Endothelial cell of umbilical vein (primary cell): ENCODE measurements around the gene MYBPHL. TPM values are rescaled to one million over a fixed set of nuclear protein-coding genes. Genes with fewer than 3 reads are reported as not detected.
A peak's percentile ranks its signal among the peaks of the same experiment; 100 is the strongest.

Experiments
- BruUV-seq: library from RNA; stranded (reverse); fragments of 400-500 nt; replicated peaks from 2 replicates; lab custom pipeline; 2021; lab: Mats Ljungman, UMichigan
- CTCF ChIA-PET: fragments of 300-600, 350-600 bp; sonication (Branson Sonifier 250); formaldehyde crosslinking; loops from one replicate; lab custom pipeline; 2021; ENCODE audit warnings: antibody characterized with exemption, inconsistent platforms; lab: Charles Lee
- POLR2A ChIA-PET: fragments of 300-600, 350-600 bp; sonication (Branson Sonifier 250); formaldehyde crosslinking; loops from one replicate; lab custom pipeline; 2021; ENCODE audit warnings: antibody characterized with exemption, inconsistent platforms; lab: Charles Lee
- DNase-seq: peaks from one replicate; pipeline ENCODE4 v3.0.0-alpha.2; 2011; ENCODE audit warnings: low read depth, low spot score
- FAIRE-seq: peaks from 2 replicates; lab custom pipeline; 2011; peaks lifted over from hg19 to GRCh38; lab: Jason Lieb, UNC
- H2AFZ ChIP-seq: 2 replicates; pipeline ENCODE4 v1.6.0; 2012; ENCODE audit warnings: low read depth, low read length, control low read depth, inconsistent platforms
- H3K27ac ChIP-seq: 2 replicates; pipeline ENCODE4 v1.5.1; 2011; ENCODE audit warnings: low read depth, mild to moderate bottlenecking, control low read depth, low read length, moderate library complexity; ENCODE audit not compliant: insufficient read depth
- H3K27me3 ChIP-seq, 2 experiments: 2 replicates each; pipeline versions ENCODE4 v1.6.0 to v1.6.1; 2011; ENCODE audit warnings: low read length in 2 of 2, mixed read lengths in 1 of 2; ENCODE audit not compliant: control insufficient read depth in 2 of 2, insufficient read depth in 2 of 2
- H3K36me3 ChIP-seq, 2 experiments: 2 replicates in 1 of 2; 3 replicates in 1 of 2; pipeline ENCODE4 v1.5.1; 2011; ENCODE audit warnings: low read length in 2 of 2, mild to moderate bottlenecking in 1 of 2, moderate library complexity in 1 of 2; ENCODE audit not compliant: control insufficient read depth in 2 of 2, insufficient read depth in 2 of 2; ENCODE audit errors: extremely low read depth in 1 of 2
- H3K4me1 ChIP-seq: 3 replicates; pipeline ENCODE4 v1.5.1; 2011; ENCODE audit warnings: mild to moderate bottlenecking, low read length; ENCODE audit not compliant: control insufficient read depth, insufficient read depth; ENCODE audit errors: extremely low read depth
- H3K4me2 ChIP-seq: 2 replicates; pipeline ENCODE4 v1.6.1; 2011; ENCODE audit warnings: low read length, control low read depth, mixed read lengths; ENCODE audit not compliant: insufficient read depth
- H3K4me3 ChIP-seq, 3 experiments: fragments of 200-600 bp in 1 of 3; sonication (generic), shearing (Covaris generic) in 1 of 3; replicated peaks in 1 of 3; 2 replicates each; pipeline ENCODE4 v1.5.1; 2011 to 2016; ENCODE audit warnings: control low read depth in 3 of 3, low read length in 3 of 3, mild to moderate bottlenecking in 2 of 3, inconsistent platforms in 1 of 3, low read depth in 1 of 3, moderate library complexity in 1 of 3; ENCODE audit not compliant: insufficient read depth in 1 of 3
- H3K79me2 ChIP-seq: 2 replicates; pipeline ENCODE4 v1.6.0; 2012; ENCODE audit warnings: low read length, inconsistent platforms; ENCODE audit not compliant: control insufficient read depth, insufficient read depth
- H3K9ac ChIP-seq: replicated peaks from 2 replicates; pipeline ENCODE3; 2011; ENCODE audit warnings: low read length, control low read depth; ENCODE audit not compliant: insufficient read depth; ENCODE audit errors: extremely low read depth
- H3K9me1 ChIP-seq: replicated peaks from 3 replicates; pipeline ENCODE4 v1.6.0; 2011; ENCODE audit warnings: mild to moderate bottlenecking, low read length; ENCODE audit not compliant: control insufficient read depth, insufficient read depth; ENCODE audit errors: extremely low read depth
- H3K9me3 ChIP-seq: replicated peaks from 2 replicates; pipeline ENCODE4 v1.5.1; 2012; ENCODE audit warnings: low read length, inconsistent platforms; ENCODE audit not compliant: control insufficient read depth, insufficient read depth
- H4K20me1 ChIP-seq: replicated peaks from 2 replicates; pipeline ENCODE3; 2011; ENCODE audit warnings: mild to moderate bottlenecking, low read length; ENCODE audit not compliant: control insufficient read depth, insufficient read depth; ENCODE audit errors: extremely low read depth
- CTCF ChIP-seq, 2 donors: IDR thresholded peaks; 1 replicate in 1 of 2; 2 replicates in 1 of 2; pipeline ENCODE4 v1.5.1; 2011; ENCODE audit warnings: low read length in 2 of 2, mild to moderate bottlenecking in 2 of 2, moderate library complexity in 2 of 2, control low read depth in 1 of 2, inconsistent platforms in 1 of 2, low read depth in 1 of 2; ENCODE audit not compliant: insufficient read depth in 1 of 2; ENCODE audit errors: extremely low read depth in 1 of 2
- EZH2 ChIP-seq: IDR thresholded peaks from 2 replicates; pipeline ENCODE4 v1.6.1; 2012; ENCODE audit warnings: borderline replicate concordance, low read depth, mild to moderate bottlenecking, moderate library complexity, low read length, inconsistent platforms; ENCODE audit not compliant: severe bottlenecking
- FOS ChIP-seq: IDR thresholded peaks from 2 replicates; pipeline ENCODE4 v1.6.1; 2011; ENCODE audit warnings: mild to moderate bottlenecking, low read length, moderate library complexity, borderline replicate concordance; ENCODE audit not compliant: insufficient read depth
- GATA2 ChIP-seq: IDR thresholded peaks from 2 replicates; pipeline ENCODE4 v1.7.0; 2011; ENCODE audit warnings: low read depth, mild to moderate bottlenecking, moderate library complexity, mixed read lengths, low read length; ENCODE audit not compliant: insufficient read length, insufficient read depth
- JUN ChIP-seq: IDR thresholded peaks from 2 replicates; pipeline ENCODE4 v1.6.1; 2011; ENCODE audit warnings: borderline replicate concordance, low read depth; ENCODE audit not compliant: insufficient read length, insufficient read depth
- MAX ChIP-seq: IDR thresholded peaks from 2 replicates; pipeline ENCODE4 v1.6.1; 2011; ENCODE audit not compliant: insufficient read depth, insufficient read length
- MYC ChIP-seq: IDR thresholded peaks from one replicate; pipeline ENCODE4 v1.6.1; 2011; ENCODE audit warnings: mild to moderate bottlenecking, low read depth, low read length
- POLR2A ChIP-seq: IDR thresholded peaks from 2 replicates; pipeline ENCODE4 v1.6.1; 2012; ENCODE audit warnings: low read depth, mild to moderate bottlenecking, control low read depth, low read length
- POLR2AphosphoS5 ChIP-seq: IDR thresholded peaks from 2 replicates; pipeline ENCODE4 v1.6.1; 2012; ENCODE audit warnings: low read depth, mild to moderate bottlenecking, control low read depth, low read length, moderate library complexity; ENCODE audit not compliant: insufficient read depth
- dilution Hi-C: fragments of 300-500 bp; cut with MboI; formaldehyde crosslinking; loops from one replicate; pipeline ENCODE4 v1.15.0; 2019; ENCODE audit warnings: low sequenced_read_pairs; ENCODE audit not compliant: extremely low pct_ligation_motif_present
- intact Hi-C: fragments of 100-400 bp; cut with micrococcal nuclease; formaldehyde crosslinking; loops from one replicate; pipeline ENCODE4 v1.10.0; 2022
- polyA plus RNA-seq, 4 experiments: library from polyadenylated mRNA; depleted of rRNA in 3 of 4; stranded (reverse) in 3 of 4; unstranded in 1 of 4; fragments of >200 nt; gene quantifications; 2 replicates each; pipeline versions ENCODE4 v1.2.1 to v1.2.3, GENCODE V29; 2011 to 2012; ENCODE audit warnings: missing spikeins in 1 of 4
- total RNA-seq: library from RNA; stranded (reverse); gene quantifications from 2 replicates; pipeline ENCODE4 v1.2.3, GENCODE V29; 2021

Gene MYBPHL
- total and polyA plus RNA-seq, 2 donors (not counting 3 experiments of a cell fraction or from before 2014, with no cell fraction given), result not detected

GRCh38 chr1:109279615-109280278 lies 27.1 kb downstream of the MYBPHL start:
- no peaks in the 10 kb centered on the region for H3K27me3 ChIP-seq
- dilution Hi-C loops, result no loop called here
- H3K27ac ChIP-seq, result no peak overlapping the region
- H3K36me3 ChIP-seq, result no peaks in the 10 kb centered on the region
- H3K9ac ChIP-seq, result no peak overlapping the region
- intact Hi-C loops, result loop anchor here (10.0 kb wide), 1 partner anchor 205 kb away; the partner anchor contains the start of gene ATXN7L2
- no peak overlapping the region for H2AFZ ChIP-seq
- no peaks in the 10 kb centered on the region for H3K9me3 ChIP-seq
- H3K9me1 ChIP-seq, result no peaks in the 10 kb centered on the region
- DNase-seq (no peak), FAIRE-seq (no peak)
- ChIA-PET POLR2A (no interaction called here), CTCF (interaction anchor here (1.3 to 4.8 kb wide), 4 partner anchors 15 to 253 kb away, joined by 3 to 282 read pairs (median 32); partner anchors contain the start of gene SORT1)
- TF ChIP-seq MYC, result no peak
- no peak for TF ChIP-seq MAX
- no peak for TF ChIP-seq POLR2A
- no peak for TF ChIP-seq EZH2
- no peak for TF ChIP-seq POLR2AphosphoS5
- TF ChIP-seq FOS, result no peak
- no peak for TF ChIP-seq GATA2
- no peak for TF ChIP-seq CTCF (IDR thresholded peaks at IDR 0.05; ENCODE audit: extremely low read depth in 1 of 2, insufficient read depth in 1 of 2, low read depth in 1 of 2, low read length in 2 of 2)
- TF ChIP-seq JUN, result no peak
- H3K4me2 ChIP-seq, result no peak overlapping the region
- no peak overlapping the region for H3K4me3 ChIP-seq
- peaks cover 22% of the 10 kb centered on the region for H3K4me1 ChIP-seq
- H3K79me2 ChIP-seq, result peaks cover 16% of the 10 kb centered on the region
- BruUV-seq, result TSS peak; percentile 33
- H4K20me1 ChIP-seq, result no peaks in the 10 kb centered on the region
